GM23338 (cell line): ENCODE results near the gene RGS16.

ENCODE experiments used
- CTCF ChIP-seq, 2 experiments: fragments of 200-600 bp in 1 of 2; sonication (generic) in 1 of 2; conservative IDR thresholded peaks; 2 replicates each; pipeline versions ENCODE4 v1.5.1 to v1.6.1; 2016 to 2017; ENCODE audit warnings: antibody characterized with exemption in 2 of 2, low read depth in 2 of 2, mild to moderate bottlenecking in 2 of 2, moderate library complexity in 1 of 2
- ETS1 ChIP-seq: IDR thresholded peaks from 2 replicates; pipeline ENCODE4 v1.6.1; 2016; ENCODE audit warnings: antibody characterized with exemption
- EZH2 ChIP-seq: fragments of 200-600 bp; sonication (generic); IDR thresholded peaks from one replicate; pipeline ENCODE4 v1.8.0; 2017; ENCODE audit warnings: antibody characterized with exemption, mild to moderate bottlenecking, low read depth; ENCODE audit not compliant: unreplicated experiment
- JUNB ChIP-seq: IDR thresholded peaks from one replicate; pipeline ENCODE4 v1.6.1; 2016; ENCODE audit warnings: antibody characterized with exemption; ENCODE audit not compliant: unreplicated experiment
- POLR2AphosphoS5 ChIP-seq: IDR thresholded peaks from 2 replicates; pipeline ENCODE4 v1.6.1; 2016; ENCODE audit warnings: antibody characterized with exemption, low read depth
- ZNF331 ChIP-seq: fragments of 250-450 bp; sonication (Bioruptor Pico); IDR thresholded peaks from 2 replicates; pipeline ENCODE4 v1.5.0; 2020; ENCODE audit warnings: low read depth, mild to moderate bottlenecking, moderate library complexity

- TF ChIP-seq POLR2AphosphoS5: peak; percentile 99
- no peak for TF ChIP-seq CTCF (conservative IDR thresholded peaks at IDR 0.05; ENCODE audit: low read depth in 2 of 2)
- TF ChIP-seq ETS1: no peak
- no peak for TF ChIP-seq EZH2
- no peak for TF ChIP-seq JUNB
- no peak for TF ChIP-seq ZNF331 (CRISPR knock-in tag)
Measured at GRCh38 chr1:182604175-182605164, at the start of gene RGS16.
